Neural progenitor cell (in vitro differentiated cells): ENCODE measurements around the gene XYLT1. TPM values are rescaled to one million over a fixed set of nuclear protein-coding genes. Genes with fewer than 3 reads are reported as not detected.

Experiments
- DNase-seq: peaks from one replicate; pipeline ENCODE4 v3.0.0-alpha.2; 2016; ENCODE audit warnings: low spot score
- H2AFZ ChIP-seq: fragments of 200-600 bp; sonication (generic); replicated peaks from 2 replicates; pipeline ENCODE4 v1.6.1; 2016; ENCODE audit warnings: antibody characterized with exemption
- H3F3A ChIP-seq: fragments of 200-600 bp; sonication (generic); 2 replicates; pipeline ENCODE4 v1.6.1; 2016; ENCODE audit warnings: antibody characterized with exemption, low read depth
- H3K27ac ChIP-seq: fragments of 200-600 bp; sonication (generic); 2 replicates; pipeline ENCODE4 v1.5.1; 2016; ENCODE audit warnings: mild to moderate bottlenecking
- H3K27me3 ChIP-seq: fragments of 200-600 bp; sonication (generic); 2 replicates; pipeline ENCODE4 v1.6.1; 2016; ENCODE audit warnings: mild to moderate bottlenecking, moderate library complexity
- H3K36me3 ChIP-seq: fragments of 200-600 bp; sonication (generic); 2 replicates; pipeline ENCODE4 v1.5.1; 2016
- H3K4me1 ChIP-seq: fragments of 200-600 bp; sonication (generic); 2 replicates; pipeline ENCODE4 v1.6.1; 2016; ENCODE audit warnings: mixed run types
- H3K4me2 ChIP-seq: fragments of 200-600 bp; sonication (generic); 2 replicates; pipeline ENCODE4 v1.6.1; 2016
- H3K4me3 ChIP-seq: fragments of 200-600 bp; sonication (generic); 2 replicates; pipeline ENCODE4 v1.5.1; 2016
- H3K79me2 ChIP-seq: fragments of 200-600 bp; sonication (generic); 2 replicates; pipeline ENCODE4 v1.6.1; 2016; ENCODE audit warnings: low read depth
- H3K9ac ChIP-seq: fragments of 200-600 bp; sonication (generic); 2 replicates; pipeline ENCODE4 v1.6.1; 2016
- H3K9me3 ChIP-seq: fragments of 200-600 bp; sonication (generic); 2 replicates; pipeline ENCODE4 v1.5.1; 2016; ENCODE audit warnings: low read depth
- H4K20me1 ChIP-seq: fragments of 200-600 bp; sonication (generic); 2 replicates; pipeline ENCODE4 v1.6.1; 2016; ENCODE audit warnings: low read depth
- H3K27ac Mint-ChIP-seq: 3 replicates; pipeline ENCODE4 v1.8.0; 2021; ENCODE audit warnings: mixed read lengths
- H3K27me3 Mint-ChIP-seq: 2 replicates; pipeline ENCODE4 v1.8.0; 2022; ENCODE audit warnings: low read depth, mild to moderate bottlenecking, inconsistent platforms, moderate library complexity, mixed read lengths; ENCODE audit not compliant: insufficient read depth
- H3K36me3 Mint-ChIP-seq: 3 replicates; pipeline ENCODE4 v1.8.0; 2021; ENCODE audit warnings: mixed read lengths
- H3K4me1 Mint-ChIP-seq: 3 replicates; pipeline ENCODE4 v1.8.0; 2021; ENCODE audit warnings: mixed read lengths
- H3K4me3 Mint-ChIP-seq: 3 replicates; pipeline ENCODE4 v1.8.0; 2021; ENCODE audit warnings: mild to moderate bottlenecking, moderate library complexity, mixed read lengths
- H3K9me3 Mint-ChIP-seq: 3 replicates; pipeline ENCODE4 v1.8.0; 2020; ENCODE audit warnings: mixed read lengths
- EZH2 ChIP-seq: fragments of 200-600 bp; sonication (generic); IDR thresholded peaks from 2 replicates; pipeline ENCODE4 v1.6.1; 2017; ENCODE audit warnings: antibody characterized with exemption, mild to moderate bottlenecking, moderate library complexity
- EZH2phosphoT487 ChIP-seq: fragments of 200-600 bp; sonication (generic); IDR thresholded peaks from 2 replicates; pipeline ENCODE4 v1.6.1; 2017; ENCODE audit warnings: antibody characterized with exemption
- total RNA-seq: library from RNA; depleted of rRNA; stranded (reverse); fragments of >200 nt; gene quantifications from 2 replicates; pipeline ENCODE4 v1.2.3, GENCODE V29; 2015; ENCODE audit warnings: low replicate concordance
- TF ChIP-seq, protein P1 (sequence below): fragments of 200-600 bp; sonication (generic); IDR thresholded peaks from 2 replicates; pipeline ENCODE4 v1.5.1; 2017; ENCODE audit warnings: antibody characterized with exemption, mild to moderate bottlenecking

The XYLT1 gene
- total RNA-seq, 1 donor from 2014 or later: 5.9 TPM

- Histone ChIP-seq H3K36me3 (no peaks in the 10 kb centered on the region), H3K9me3 (no peaks in the 10 kb centered on the region), H3K27me3 (no peaks in the 10 kb centered on the region), H2AFZ (no peak overlapping the region), H3F3A (no peaks in the 10 kb centered on the region), H3K4me2 (no peak overlapping the region), H4K20me1 (no peaks in the 10 kb centered on the region), H3K4me3 (no peak overlapping the region), H3K4me1 (peaks cover 4% of the 10 kb centered on the region), H3K27ac (no peak overlapping the region), H3K9ac (no peak overlapping the region), H3K79me2 (no peaks in the 10 kb centered on the region)
- H3K9me3 Mint-ChIP-seq: no peaks in the 10 kb centered on the region
- H3K27me3 Mint-ChIP-seq: peaks cover 2% of the 10 kb centered on the region
- peaks cover 19% of the 10 kb centered on the region for H3K36me3 Mint-ChIP-seq
- H3K4me3 Mint-ChIP-seq: no peak overlapping the region
- DNase-seq: no peak
- no peak overlapping the region for H3K27ac Mint-ChIP-seq
- no peak for TF ChIP-seq EZH2
- TF ChIP-seq EZH2phosphoT487: no peak
- TF ChIP-seq, protein P1, sequence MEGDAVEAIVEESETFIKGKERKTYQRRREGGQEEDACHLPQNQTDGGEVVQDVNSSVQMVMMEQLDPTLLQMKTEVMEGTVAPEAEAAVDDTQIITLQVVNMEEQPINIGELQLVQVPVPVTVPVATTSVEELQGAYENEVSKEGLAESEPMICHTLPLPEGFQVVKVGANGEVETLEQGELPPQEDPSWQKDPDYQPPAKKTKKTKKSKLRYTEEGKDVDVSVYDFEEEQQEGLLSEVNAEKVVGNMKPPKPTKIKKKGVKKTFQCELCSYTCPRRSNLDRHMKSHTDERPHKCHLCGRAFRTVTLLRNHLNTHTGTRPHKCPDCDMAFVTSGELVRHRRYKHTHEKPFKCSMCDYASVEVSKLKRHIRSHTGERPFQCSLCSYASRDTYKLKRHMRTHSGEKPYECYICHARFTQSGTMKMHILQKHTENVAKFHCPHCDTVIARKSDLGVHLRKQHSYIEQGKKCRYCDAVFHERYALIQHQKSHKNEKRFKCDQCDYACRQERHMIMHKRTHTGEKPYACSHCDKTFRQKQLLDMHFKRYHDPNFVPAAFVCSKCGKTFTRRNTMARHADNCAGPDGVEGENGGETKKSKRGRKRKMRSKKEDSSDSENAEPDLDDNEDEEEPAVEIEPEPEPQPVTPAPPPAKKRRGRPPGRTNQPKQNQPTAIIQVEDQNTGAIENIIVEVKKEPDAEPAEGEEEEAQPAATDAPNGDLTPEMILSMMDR: no peak
- peaks cover 7% of the 10 kb centered on the region for H3K4me1 Mint-ChIP-seq
Measured at GRCh38 chr16:17193566-17194100, 277.1 kb downstream of the XYLT1 start.

GRCh38 chr16:17184026-17184425 lies 286.7 kb downstream of the XYLT1 start:
- H3K9me3 ChIP-seq: no peaks in the 10 kb centered on the region
- H3K9ac ChIP-seq: no peak overlapping the region
- H3K36me3 Mint-ChIP-seq: peaks cover 9% of the 10 kb centered on the region
- H3K27ac ChIP-seq: no peak overlapping the region
- TF ChIP-seq, protein P1: no peak
- TF ChIP-seq EZH2phosphoT487 (no peak), EZH2 (no peak)
- peaks cover 6% of the 10 kb centered on the region for H3K4me1 ChIP-seq
- no peaks in the 10 kb centered on the region for H3K9me3 Mint-ChIP-seq
- H3K4me2 ChIP-seq: no peak overlapping the region
- no peak overlapping the region for H3K4me3 ChIP-seq
- H3K27me3 ChIP-seq: no peaks in the 10 kb centered on the region
- no peaks in the 10 kb centered on the region for H3K36me3 ChIP-seq
- no peak overlapping the region for H3K27ac Mint-ChIP-seq
- H3K79me2 ChIP-seq: no peaks in the 10 kb centered on the region
- peaks cover 10% of the 10 kb centered on the region for H3K27me3 Mint-ChIP-seq
- no peaks in the 10 kb centered on the region for H4K20me1 ChIP-seq
- peaks cover 2% of the 10 kb centered on the region for H3K4me1 Mint-ChIP-seq
- no peak overlapping the region for H3K4me3 Mint-ChIP-seq
- no peak for DNase-seq
- H3F3A ChIP-seq: no peaks in the 10 kb centered on the region
- no peak overlapping the region for H2AFZ ChIP-seq

GRCh38 chr16:17177959-17178905 lies 292.5 kb downstream of the XYLT1 start:
- DNase-seq: peak; percentile 39
- peaks cover 7% of the 10 kb centered on the region for H3F3A ChIP-seq
- H3K27ac ChIP-seq: no peak overlapping the region
- H3K4me3 ChIP-seq: no peak overlapping the region
- Mint-ChIP-seq H3K27me3 (peaks cover 2% of the 10 kb centered on the region), H3K4me1 (peaks cover 13% of the 10 kb centered on the region), H3K4me3 (no peak overlapping the region), H3K36me3 (peaks cover 10% of the 10 kb centered on the region), H3K9me3 (no peaks in the 10 kb centered on the region), H3K27ac (no peak overlapping the region)
- no peak overlapping the region for H3K4me2 ChIP-seq
- H3K36me3 ChIP-seq: no peaks in the 10 kb centered on the region
- H2AFZ ChIP-seq: no peak overlapping the region
- H3K4me1 ChIP-seq: peaks cover 19% of the 10 kb centered on the region
- no peaks in the 10 kb centered on the region for H4K20me1 ChIP-seq
- no peak for TF ChIP-seq EZH2
- no peaks in the 10 kb centered on the region for H3K79me2 ChIP-seq
- H3K9ac ChIP-seq: no peak overlapping the region
- no peaks in the 10 kb centered on the region for H3K9me3 ChIP-seq
- H3K27me3 ChIP-seq: no peaks in the 10 kb centered on the region
